ENCODE results near the gene COL5A1.
A peak's percentile ranks its signal among the peaks of the same experiment; 100 is the strongest.

COL5A1 gene

GRCh38 chr9:134781591-134782302, 140.1 kb downstream of the COL5A1 start:
- no peak overlapping the region for H3K27ac ChIP-seq
- TF ChIP-seq ZFX (IDR thresholded peaks at IDR 0.05): no peak
- TF ChIP-seq, protein P1, sequence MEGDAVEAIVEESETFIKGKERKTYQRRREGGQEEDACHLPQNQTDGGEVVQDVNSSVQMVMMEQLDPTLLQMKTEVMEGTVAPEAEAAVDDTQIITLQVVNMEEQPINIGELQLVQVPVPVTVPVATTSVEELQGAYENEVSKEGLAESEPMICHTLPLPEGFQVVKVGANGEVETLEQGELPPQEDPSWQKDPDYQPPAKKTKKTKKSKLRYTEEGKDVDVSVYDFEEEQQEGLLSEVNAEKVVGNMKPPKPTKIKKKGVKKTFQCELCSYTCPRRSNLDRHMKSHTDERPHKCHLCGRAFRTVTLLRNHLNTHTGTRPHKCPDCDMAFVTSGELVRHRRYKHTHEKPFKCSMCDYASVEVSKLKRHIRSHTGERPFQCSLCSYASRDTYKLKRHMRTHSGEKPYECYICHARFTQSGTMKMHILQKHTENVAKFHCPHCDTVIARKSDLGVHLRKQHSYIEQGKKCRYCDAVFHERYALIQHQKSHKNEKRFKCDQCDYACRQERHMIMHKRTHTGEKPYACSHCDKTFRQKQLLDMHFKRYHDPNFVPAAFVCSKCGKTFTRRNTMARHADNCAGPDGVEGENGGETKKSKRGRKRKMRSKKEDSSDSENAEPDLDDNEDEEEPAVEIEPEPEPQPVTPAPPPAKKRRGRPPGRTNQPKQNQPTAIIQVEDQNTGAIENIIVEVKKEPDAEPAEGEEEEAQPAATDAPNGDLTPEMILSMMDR (conservative IDR thresholded peaks at IDR 0.05): peak; percentile 81

DNA sequence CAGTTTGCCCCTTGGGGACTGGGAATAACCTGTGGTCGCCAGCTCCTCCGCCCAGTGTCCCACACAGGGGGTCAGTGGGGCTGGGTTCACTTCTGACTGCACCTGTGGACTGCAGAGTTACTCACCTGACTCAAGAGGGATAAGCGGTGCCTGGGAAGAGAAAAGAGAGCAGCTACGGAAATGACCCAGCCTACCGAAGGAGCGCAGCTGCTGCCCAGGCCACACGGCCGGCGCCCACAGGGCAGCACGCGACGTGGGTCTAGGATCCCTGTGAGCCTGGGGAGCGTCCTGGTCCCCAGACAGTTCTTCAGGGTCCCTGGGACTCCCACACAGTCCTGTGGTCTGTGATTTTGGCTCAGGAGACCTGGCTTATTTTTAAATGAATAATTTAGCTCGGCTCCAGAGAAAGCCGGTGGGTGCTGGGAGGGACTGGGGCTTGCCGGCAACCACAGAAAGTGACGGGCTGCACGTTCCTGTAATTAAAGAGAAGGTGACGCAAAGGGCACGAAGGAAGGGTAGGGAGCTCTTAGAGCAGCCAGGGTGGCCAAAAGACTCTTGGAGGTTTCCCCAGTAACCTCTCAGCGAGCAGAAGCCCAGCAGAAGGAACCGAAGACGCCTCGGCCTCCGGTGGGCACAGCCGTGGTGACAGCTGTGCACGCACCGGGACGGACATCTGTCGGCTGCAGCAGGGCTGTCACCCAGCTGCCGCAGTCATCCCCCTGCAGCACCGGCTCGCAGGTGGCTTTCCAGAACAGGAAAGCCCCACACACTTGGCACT, 141.5 kb downstream of the COL5A1 start:
- TF ChIP-seq ZFX (IDR thresholded peaks at IDR 0.05): no peak
- TF ChIP-seq, protein P1 (conservative IDR thresholded peaks at IDR 0.05): no peak
- no peak overlapping the region for H3K27ac ChIP-seq

DNA sequence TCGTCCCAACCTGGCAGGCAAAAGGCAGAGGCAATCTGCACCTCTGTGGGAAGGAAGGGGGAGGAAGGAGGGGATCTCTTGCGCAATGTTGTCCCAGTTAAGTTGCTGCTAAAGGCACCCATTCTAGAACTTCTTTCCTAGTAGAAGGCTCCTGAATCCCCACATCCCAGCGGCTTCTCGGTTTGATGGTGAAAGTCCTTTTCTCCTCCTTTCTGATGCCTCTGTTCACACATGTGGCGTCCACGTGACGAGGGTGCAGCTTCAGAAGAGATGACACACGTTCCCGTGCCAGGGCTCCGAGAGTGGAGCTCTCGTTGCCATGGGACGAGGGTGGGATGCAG, 142.1 kb downstream of the COL5A1 start:
- H3K27ac ChIP-seq: no peak overlapping the region
- TF ChIP-seq, protein P1 (conservative IDR thresholded peaks at IDR 0.05): no peak
- no peak for TF ChIP-seq ZFX (IDR thresholded peaks at IDR 0.05)

- no peak overlapping the region for H3K27ac ChIP-seq
- no peak for TF ChIP-seq ZFX (IDR thresholded peaks at IDR 0.05)
- TF ChIP-seq, protein P1 (conservative IDR thresholded peaks at IDR 0.05): no peak
Measured at GRCh38 chr9:134784577-134785305, 143.1 kb downstream of the COL5A1 start.

GRCh38 chr9:134785325-134786108, 143.9 kb downstream of the COL5A1 start:
- H3K27ac ChIP-seq: no peak overlapping the region
- TF ChIP-seq ZFX (IDR thresholded peaks at IDR 0.05): no peak
- TF ChIP-seq, protein P1 (conservative IDR thresholded peaks at IDR 0.05): no peak

GRCh38 chr9:134787601-134788531, 146.3 kb downstream of the COL5A1 start:
- TF ChIP-seq, protein P1 (conservative IDR thresholded peaks at IDR 0.05): no peak
- TF ChIP-seq ZFX (IDR thresholded peaks at IDR 0.05): no peak
- H3K27ac ChIP-seq: no peak overlapping the region

All from C4-2B (cell line).